H1 (cell line): ENCODE measurements around the gene TSSC4. TPM values are rescaled to one million over a fixed set of nuclear protein-coding genes. Genes with fewer than 3 reads are reported as not detected.

Source experiments
- EP300 ChIP-seq, 2 experiments: IDR thresholded peaks; 1 replicate in 1 of 2; 2 replicates in 1 of 2; pipeline ENCODE4 v1.6.1; 2011 to 2012; ENCODE audit warnings: low read depth in 2 of 2, low read length in 2 of 2, mild to moderate bottlenecking in 2 of 2, borderline replicate concordance in 1 of 2, inconsistent platforms in 1 of 2, moderate library complexity in 1 of 2
- RBBP5 ChIP-seq: IDR thresholded peaks from 2 replicates; pipeline ENCODE4 v1.7.1; 2012; ENCODE audit warnings: low read depth, mild to moderate bottlenecking, inconsistent platforms, low read length, moderate library complexity, borderline replicate concordance
- SRF ChIP-seq: IDR thresholded peaks from 2 replicates; pipeline ENCODE4 v1.6.1; 2011; ENCODE audit warnings: mild to moderate bottlenecking, low read depth, low read length, moderate library complexity
- polyA plus RNA-seq, 7 experiments: library from polyadenylated mRNA; depleted of rRNA in 3 of 7; stranded (reverse) in 5 of 7; unstranded in 2 of 7; fragments of >200 nt in 5 of 7; fragments of 200-250 nt in 2 of 7; gene quantifications; 1 replicate in 5 of 7; 2 replicates in 1 of 7; 4 replicates in 1 of 7; pipeline versions ENCODE4 v1.2.1 to v1.2.3, GENCODE V29; 2011 to 2013; ENCODE audit warnings: missing spikeins in 2 of 7, mixed read lengths in 2 of 7
- total RNA-seq: library from RNA; stranded (reverse); fragmentation: NEBNext Ultra II Directional; extraction: Animal tissue kit (Norgen Biotek cat#: 25700); gene quantifications from 2 replicates; pipeline ENCODE4 v1.2.1, GENCODE V29; 2021

The TSSC4 gene
- total and polyA plus RNA-seq, 2 of the 8 experiments (the other 6 are each of a cell fraction or from before 2014, with no cell fraction given) = 34.0 to 39.3 TPM

DNA sequence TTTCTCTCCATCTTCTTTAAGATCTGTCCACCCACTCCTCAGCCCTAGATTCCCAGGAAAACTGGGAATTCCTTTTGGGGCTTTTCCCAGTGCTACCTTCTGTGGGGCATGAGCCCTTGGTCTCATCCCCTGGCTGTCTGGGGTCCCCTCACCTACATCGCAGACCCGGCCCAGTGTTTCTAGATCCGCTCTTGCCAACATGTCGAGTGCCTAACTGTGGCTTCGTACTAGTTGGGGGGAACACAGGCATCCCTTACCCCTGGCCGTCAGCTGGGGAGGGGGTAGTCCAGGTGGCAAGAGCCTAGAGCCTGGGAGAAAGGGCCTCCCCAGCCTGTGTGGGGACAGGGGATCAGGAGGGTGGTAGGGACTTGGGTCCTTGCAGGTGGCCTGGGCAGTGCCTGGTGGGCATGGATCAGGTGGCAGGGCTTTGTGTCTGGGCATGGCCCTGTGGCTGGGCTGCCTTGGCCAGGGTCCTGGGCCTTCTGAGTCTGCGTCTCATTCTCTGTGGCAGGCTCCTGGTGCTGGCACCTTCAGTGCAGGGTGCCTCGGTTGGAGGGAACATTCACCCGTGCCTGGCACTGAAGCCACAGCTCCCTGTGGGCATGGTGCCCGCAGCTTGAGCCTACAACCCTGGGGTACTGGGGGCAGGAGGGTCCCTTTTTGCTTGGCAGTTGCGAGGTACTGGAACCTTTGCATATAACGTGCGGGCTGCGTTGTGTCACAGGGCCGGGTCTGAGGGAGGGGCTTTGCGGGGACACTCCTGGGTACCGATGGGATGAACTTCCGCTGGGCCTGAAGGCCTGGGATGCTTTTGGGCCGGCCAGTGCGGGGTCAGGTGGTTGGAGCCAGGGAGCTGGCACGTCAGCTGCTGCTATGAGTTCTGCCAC lies 48.4 kb downstream of the TSSC4 start (continued):
- TF ChIP-seq SRF (no peak), RBBP5 (no peak), EP300 (IDR thresholded peaks at IDR 0.05; ENCODE audit: borderline replicate concordance in 1 of 2, low read depth in 2 of 2, low read length in 2 of 2) (no peak)
